Aorta (tissue), 5 donors: ENCODE data around the gene MEMO1. TPM values are rescaled to one million over a fixed set of nuclear protein-coding genes. Genes with fewer than 3 reads are reported as not detected.
"Not testable (repeated sequence)": the region's sequence is repeated elsewhere in the genome, so short reads cannot be mapped to it uniquely, and the experiment has no call there.

Experiments used
- ATAC-seq: fragments of 200-7000 bp; cut with Tn5 transposase; one replicate; pipeline ENCODE4 v1.9.1; 2022; ENCODE audit warnings: moderate library complexity; ENCODE audit not compliant: low FRiP score
- DNase-seq, 2 donors: peaks; one replicate each; pipeline ENCODE4 v3.0.0-alpha.2; 2020
- H3K27ac ChIP-seq, 2 donors: one replicate each; pipeline ENCODE4 v1.5.1; 2013; ENCODE audit warnings: low read length in 2 of 2, mild to moderate bottlenecking in 2 of 2, moderate library complexity in 2 of 2, control low read depth in 1 of 2, inconsistent platforms in 1 of 2, low read depth in 1 of 2
- H3K27me3 ChIP-seq, 2 donors: one replicate each; pipeline ENCODE4 v1.6.1; 2013; ENCODE audit warnings: control low read depth in 1 of 2, low read length in 1 of 2, mild to moderate bottlenecking in 1 of 2, moderate library complexity in 1 of 2; ENCODE audit not compliant: insufficient read depth in 2 of 2, control insufficient read depth in 1 of 2
- H3K36me3 ChIP-seq, 2 donors: one replicate each; pipeline ENCODE4 v1.6.1; 2013; ENCODE audit warnings: control low read depth in 1 of 2, low read length in 1 of 2, mild to moderate bottlenecking in 1 of 2; ENCODE audit not compliant: insufficient read depth in 2 of 2, control insufficient read depth in 1 of 2
- H3K4me1 ChIP-seq, 2 donors: one replicate each; pipeline ENCODE4 v1.6.1; 2013; ENCODE audit warnings: low read length in 2 of 2, control low read depth in 1 of 2, mild to moderate bottlenecking in 1 of 2, moderate library complexity in 1 of 2; ENCODE audit not compliant: insufficient read depth in 2 of 2, control insufficient read depth in 1 of 2
- H3K4me3 ChIP-seq, 2 donors: one replicate each; pipeline ENCODE4 v1.5.1; 2013; ENCODE audit warnings: low read length in 2 of 2, control low read depth in 1 of 2, mild to moderate bottlenecking in 1 of 2
- H3K9me3 ChIP-seq: one replicate; pipeline ENCODE4 v1.6.1; 2013; ENCODE audit warnings: mild to moderate bottlenecking, low read length; ENCODE audit not compliant: control insufficient read depth
- WGBS, 2 donors: extraction: QIAGEN DNeasy Blood & Tissue Kit; methylation state at CpG; one replicate each; pipeline ENCODE4 v1.1.7; 2013; 5-methylcytosine and 5-hydroxymethylcytosine counted together
- intact Hi-C, 2 donors: fragments of 100-400 bp; cut with DNase I; formaldehyde crosslinking; loops; one replicate each; pipeline versions ENCODE4 v1.14.2 to v1.15.0; 2022
- polyA plus RNA-seq, 2 donors: library from polyadenylated mRNA; stranded (reverse); fragments of 200-250 nt; gene quantifications; one replicate each; pipeline ENCODE4 v1.2.3, GENCODE V29; 2013
- total RNA-seq, 2 donors: library from RNA; stranded (reverse); fragmentation: NEBNext Ultra II Directional; extraction: Animal tissue kit (Norgen Biotek cat#: 25700); gene quantifications; one replicate each; pipeline ENCODE4 v1.2.1, GENCODE V29; 2021
- donor health status: healthy with polysubstance abuse.
- donor health status: Bipolar disorder and iron deficiency.
- donor health status: DM: no; HTN: no; CAD: no.
- donor health status: DM: no; HTN: no; CAD: no.
- donor health status: DM: yes; HTN: yes; CAD: no.

Gene MEMO1
- total and polyA plus RNA-seq, 4 donors, result 26.5 to 36.2 (median 31.1) TPM

DNA sequence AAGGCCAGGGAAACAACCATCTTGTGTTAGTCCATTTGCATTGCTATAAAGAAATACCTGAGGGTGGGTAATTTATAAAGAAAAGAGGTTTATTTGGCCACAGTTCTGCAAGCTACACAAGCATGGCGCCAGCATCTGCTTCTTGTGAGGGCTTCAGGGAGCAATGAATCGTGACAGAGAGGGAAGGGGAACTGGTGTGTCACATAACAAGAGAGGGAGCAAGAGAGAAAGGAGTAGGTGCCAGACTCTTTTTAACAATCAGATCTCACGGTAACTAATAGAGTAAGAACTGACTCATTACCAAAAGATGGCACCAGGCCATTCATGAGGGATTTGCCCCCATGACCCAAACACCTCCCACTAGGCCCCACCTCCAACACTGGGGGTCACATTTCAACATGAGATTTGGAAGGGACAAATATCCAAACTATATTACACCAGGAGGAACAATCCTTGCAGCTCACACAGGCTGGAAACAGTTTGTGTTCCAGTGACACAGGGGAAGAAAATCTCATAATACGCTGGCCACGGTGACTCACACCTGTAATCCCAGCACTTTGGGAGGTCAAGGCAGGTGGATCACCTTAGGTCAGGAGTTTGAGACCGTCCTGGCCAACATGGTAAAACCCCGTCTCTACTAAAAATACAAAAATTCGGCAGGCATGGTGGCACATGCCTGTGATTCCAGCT is 23.5 kb upstream of the MEMO1 start:
- 85 to 90% methylated on average over 8 of the region's 8 CpGs for WGBS, 2 donors
- H3K4me1 ChIP-seq, H3K9me3 ChIP-seq, H3K27ac ChIP-seq, H3K4me3 ChIP-seq, H3K27me3 ChIP-seq, intact Hi-C loops, H3K36me3 ChIP-seq, ATAC-seq, DNase-seq: not testable (repeated sequence)

DNA sequence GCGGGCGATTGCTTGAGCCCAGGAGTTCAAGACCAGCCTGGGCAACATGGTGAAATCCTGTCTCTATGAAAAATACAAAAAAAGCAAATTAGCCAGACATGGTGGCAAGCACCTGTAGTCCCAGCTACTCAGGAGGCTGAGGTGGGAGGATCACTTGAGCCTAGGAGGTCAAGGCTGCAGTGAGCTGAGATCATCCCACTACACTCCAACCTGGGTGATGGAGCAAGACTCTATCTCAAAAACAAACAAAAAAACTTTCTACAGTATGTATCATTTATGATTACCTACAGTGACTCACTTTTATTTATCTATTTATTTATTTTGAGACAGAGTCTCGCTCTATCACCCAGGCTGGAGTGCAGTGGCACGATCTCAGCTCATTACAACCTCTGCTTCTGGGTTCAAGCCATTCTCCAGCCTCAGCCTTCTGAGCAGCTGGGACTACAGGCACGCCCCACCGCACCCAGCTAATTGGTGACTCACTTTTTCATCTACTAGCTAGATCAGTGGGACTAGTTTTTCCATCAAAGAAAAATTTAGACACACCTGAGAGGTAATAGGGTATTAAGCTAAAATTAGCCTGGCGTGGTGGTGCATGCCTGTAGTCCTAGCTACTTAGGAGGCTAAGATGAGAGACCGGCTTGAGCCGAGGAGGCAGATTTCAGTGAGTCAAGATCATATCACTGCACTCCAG is 8.1 kb upstream of the MEMO1 start:
- DNase-seq, H3K4me3 ChIP-seq, H3K36me3 ChIP-seq, H3K27me3 ChIP-seq, ATAC-seq, H3K27ac ChIP-seq, intact Hi-C loops, H3K4me1 ChIP-seq, H3K9me3 ChIP-seq: not testable (repeated sequence)
- 97 to 99% methylated on average over 9 of the region's 9 CpGs for WGBS, 2 donors

DNA sequence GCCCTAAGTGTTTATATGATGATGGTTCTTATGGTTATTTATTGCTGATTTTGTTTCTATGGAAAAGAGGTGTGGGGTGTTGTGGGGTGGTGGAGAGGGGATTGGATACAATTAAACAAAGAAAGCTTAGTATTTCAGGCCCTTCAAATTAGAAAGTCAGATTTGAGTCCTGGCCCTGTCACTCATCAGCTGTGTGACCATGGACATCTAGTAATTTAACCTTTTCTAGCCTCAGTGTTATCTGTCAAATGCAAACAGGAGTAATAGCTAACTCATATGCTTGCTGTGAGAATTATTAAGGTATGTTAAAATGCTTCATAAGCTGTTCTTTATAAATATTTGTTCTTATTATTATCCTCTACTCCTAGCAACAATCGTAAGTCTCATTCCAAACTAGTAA is 2.1 kb upstream of the MEMO1 start:
- intact Hi-C loops, result loop anchor here in 1 of 2 donors (5.0 kb wide), 1 partner anchor 49 kb away; the partner anchor contains the start of gene SPAST
- WGBS, 2 donors, result 84 to 89% methylated on average over 1 of the region's 1 CpG
- DNase-seq, result no peak
- Histone ChIP-seq H3K36me3 (peaks cover 2 to 3% of the 10 kb centered on the region in 2 donors), H3K4me1 (no peaks in the 10 kb centered on the region), H3K9me3 (no peaks in the 10 kb centered on the region), H3K27ac (no peak overlapping the region), H3K27me3 (no peaks in the 10 kb centered on the region), H3K4me3 (no peak overlapping the region)
- no peak for ATAC-seq

DNA sequence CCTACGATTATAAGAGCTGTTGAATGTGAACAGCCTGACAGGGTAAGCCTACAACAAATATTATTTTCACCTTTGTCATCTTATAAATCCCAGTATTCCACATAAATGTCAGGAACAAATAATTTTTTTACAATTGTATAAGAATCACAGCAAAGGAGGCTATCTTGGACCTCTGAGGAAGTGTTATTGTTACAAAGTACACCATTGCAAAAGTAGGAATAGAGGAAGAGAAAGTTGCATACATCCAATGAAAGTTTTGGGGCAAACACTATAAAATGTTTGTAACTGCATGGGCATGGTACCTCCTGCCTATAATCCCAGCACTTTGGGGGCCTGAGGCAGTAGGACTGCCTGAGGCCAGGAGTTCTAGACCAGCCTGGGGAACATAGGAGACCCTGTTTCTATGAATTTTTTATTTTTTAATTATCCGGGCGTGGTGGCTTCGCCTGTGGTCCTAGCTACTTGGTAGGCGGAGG is 715 bp upstream of the MEMO1 start:
- Histone ChIP-seq H3K27ac (no peak overlapping the region), H3K36me3 (no peaks in the 10 kb centered on the region), H3K9me3 (no peaks in the 10 kb centered on the region), H3K4me3 (peak overlapping the region; percentile 83 to 84), H3K27me3 (no peaks in the 10 kb centered on the region), H3K4me1 (peaks cover 0 to 2% of the 10 kb centered on the region in 2 donors)
- 78 to 79% methylated on average over 5 of the region's 5 CpGs for WGBS, 2 donors
- DNase-seq (no peak), ATAC-seq (no peak)
- intact Hi-C loops, result loop anchor here (2.0 to 5.0 kb wide), 2 partner anchors 51 kb away; partner anchors contain the start of gene SPAST (in 2 of the 2)

DNA sequence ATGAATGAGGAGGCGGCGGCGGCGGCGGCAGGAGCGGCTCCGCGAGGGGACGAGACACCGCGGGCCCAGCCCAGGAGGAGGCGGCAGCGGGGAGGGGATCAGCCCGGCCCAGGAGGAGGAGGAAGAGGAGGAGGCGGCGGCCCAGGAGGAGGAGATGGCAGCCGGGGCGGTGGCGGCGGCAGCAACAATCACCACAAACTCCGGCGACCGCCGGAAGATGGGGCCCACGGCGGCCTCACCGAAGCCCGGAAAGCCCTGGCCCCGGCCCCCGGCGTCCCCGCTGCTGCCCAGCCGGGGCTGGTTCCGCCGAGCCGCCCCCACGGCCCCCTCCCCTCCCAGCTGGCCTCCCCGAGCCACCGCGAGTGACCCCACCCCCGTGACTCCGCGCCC is 533 bp downstream of the MEMO1 start:
- H3K27me3 ChIP-seq, H3K36me3 ChIP-seq, H3K9me3 ChIP-seq, H3K4me1 ChIP-seq: not testable (repeated sequence)
- DNase-seq (peak; percentile 72 to 87), ATAC-seq (peak; percentile 88)
- intact Hi-C loops, result loop anchor here (2.0 to 5.0 kb wide), 2 partner anchors 52 to 53 kb away; partner anchors contain the start of gene SPAST (in 2 of the 2)
- peak overlapping the region; percentile 55 to 83 for H3K4me3 ChIP-seq
- H3K27ac ChIP-seq, result peak overlapping the region in 1 of 2 donors; percentile 61
- 0 to 1% methylated on average over 10 to 32 of the region's 43 CpGs for WGBS, 2 donors

DNA sequence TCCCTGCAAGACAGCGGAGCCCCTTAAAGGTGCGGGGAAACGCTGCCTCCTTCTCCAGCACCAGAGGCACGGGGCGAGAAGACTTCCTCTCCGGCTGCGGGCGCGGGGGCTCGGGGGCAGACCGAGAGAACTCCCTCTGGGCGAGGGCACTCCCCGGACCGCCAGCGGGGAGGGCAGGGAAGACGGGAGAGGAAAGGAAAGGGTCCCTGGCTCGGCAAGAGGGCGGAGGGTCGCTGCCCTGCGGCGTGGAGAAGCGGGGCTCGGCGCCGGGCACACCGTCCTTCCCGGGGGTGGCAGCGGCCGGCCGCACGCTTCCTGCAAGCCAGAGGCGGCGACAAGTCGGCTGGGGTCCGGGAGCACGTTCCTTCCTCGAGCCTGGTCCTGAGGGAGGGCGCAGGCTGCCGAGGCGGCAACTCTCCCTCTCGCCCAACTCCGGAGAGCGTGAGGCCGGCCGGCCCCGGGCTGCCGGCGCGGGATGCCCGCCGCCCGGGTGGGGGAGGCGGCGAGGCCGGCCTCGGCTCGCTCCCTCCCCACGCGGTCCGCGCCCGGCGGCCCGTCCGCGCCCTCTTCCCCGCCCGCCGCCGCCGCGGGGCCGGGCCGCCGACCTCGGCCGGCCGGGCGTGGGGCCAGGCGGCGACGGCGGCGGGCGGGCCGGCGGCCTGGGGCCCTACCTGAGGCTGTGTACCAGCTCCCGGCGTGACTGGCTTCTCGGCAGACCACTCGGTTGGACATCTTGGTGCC is 1.1 kb downstream of the MEMO1 start:
- intact Hi-C loops, result loop anchor here (2.0 to 5.0 kb wide), 2 partner anchors 53 kb away; partner anchors contain the start of gene SPAST (in 2 of the 2)
- peak; percentile 60 to 84 for DNase-seq

DNA sequence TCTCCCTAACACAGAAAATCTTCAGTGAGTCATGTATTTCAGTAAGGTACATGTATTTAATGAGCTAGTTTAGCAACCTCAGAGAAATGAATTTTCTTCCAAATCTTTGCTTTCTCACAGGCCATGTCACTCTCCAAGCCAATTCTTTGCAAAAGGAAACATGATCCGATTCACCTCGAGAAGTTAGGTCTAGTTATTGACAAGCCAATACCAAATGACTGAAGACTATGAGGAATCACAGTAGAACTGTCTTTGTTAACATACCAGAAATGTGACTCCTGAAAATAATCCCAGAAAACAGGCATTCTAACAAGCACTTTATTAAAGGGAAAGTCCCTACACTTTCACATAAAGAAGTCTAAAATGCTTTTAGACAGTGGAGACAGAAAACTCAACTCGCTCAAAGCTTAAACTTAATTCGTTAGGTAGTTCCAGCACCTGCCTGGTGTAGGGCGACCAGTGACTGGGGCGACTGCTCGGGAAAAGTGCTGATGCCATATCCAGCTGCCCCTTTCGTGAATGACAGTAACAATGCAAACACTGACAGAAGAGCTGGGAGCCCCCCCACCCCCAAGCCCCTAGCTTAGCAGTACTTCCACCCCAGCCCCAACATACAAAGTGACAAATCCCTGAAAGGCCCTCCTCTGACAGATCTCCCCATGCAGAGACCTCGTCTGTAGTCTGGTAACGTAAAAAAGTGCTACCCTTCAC is 1.8 kb downstream of the MEMO1 start:
- Histone ChIP-seq H3K9me3 (no peaks in the 10 kb centered on the region), H3K27ac (peak overlapping the region in 1 of 2 donors; percentile 18), H3K36me3 (no peaks in the 10 kb centered on the region), H3K27me3 (no peaks in the 10 kb centered on the region), H3K4me1 (peaks cover 0 to 2% of the 10 kb centered on the region in 2 donors), H3K4me3 (peak overlapping the region; percentile 55 to 83)
- DNase-seq (no peak), ATAC-seq (no peak)
- WGBS, 2 donors, result 0 to 1% methylated on average over 10 of the region's 10 CpGs
- intact Hi-C loops, result no loop called here

More for the DNA sequence above, 1.1 kb downstream of the MEMO1 start:
- Histone ChIP-seq H3K36me3 (no peaks in the 10 kb centered on the region), H3K27me3 (no peaks in the 10 kb centered on the region), H3K4me1 (peaks cover 0 to 2% of the 10 kb centered on the region in 2 donors), H3K4me3 (peak overlapping the region; percentile 55 to 83), H3K9me3 (no peaks in the 10 kb centered on the region), H3K27ac (peak overlapping the region; percentile 16 to 61)
- no peak for ATAC-seq
- WGBS, 2 donors, result 0 to 1% methylated on average over 53 to 91 of the region's 91 CpGs

DNA sequence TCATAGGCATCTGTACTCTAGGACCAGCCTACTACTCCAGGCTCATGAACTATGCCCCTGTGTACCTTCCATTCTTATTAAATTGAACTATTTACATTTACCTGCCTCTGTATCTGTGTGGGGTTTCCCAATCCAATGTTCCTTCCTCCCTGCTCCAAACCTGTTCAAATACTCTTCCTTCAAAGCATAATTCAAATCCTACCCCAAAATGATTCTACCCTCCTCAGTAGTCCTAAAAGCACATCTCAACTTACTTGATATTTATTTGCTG is 3.8 kb downstream of the MEMO1 start:
- peaks cover 0 to 2% of the 10 kb centered on the region in 2 donors for H3K4me1 ChIP-seq
- ATAC-seq (no peak), DNase-seq (no peak)
- intact Hi-C loops, result no loop called here
- H3K9me3 ChIP-seq, result no peaks in the 10 kb centered on the region
- no peak overlapping the region for H3K27ac ChIP-seq
- no peak overlapping the region for H3K4me3 ChIP-seq
- H3K36me3 ChIP-seq, result no peaks in the 10 kb centered on the region
- H3K27me3 ChIP-seq, result no peaks in the 10 kb centered on the region
